GM21447 (cell line): Measurements from ENCODE around the gene DCK.
A peak's percentile ranks its signal among the peaks of the same experiment; 100 is the strongest.
"Not testable (repeated sequence)": the region's sequence is repeated elsewhere in the genome, so short reads cannot be mapped to it uniquely, and the experiment has no call there.

Experiments
- ATAC-seq: cut with Tn5 transposase; IDR thresholded peaks from one replicate; pipeline ENCODE4 v1.9.1; 2021; ENCODE audit not compliant: unreplicated experiment

Gene DCK

DNA sequence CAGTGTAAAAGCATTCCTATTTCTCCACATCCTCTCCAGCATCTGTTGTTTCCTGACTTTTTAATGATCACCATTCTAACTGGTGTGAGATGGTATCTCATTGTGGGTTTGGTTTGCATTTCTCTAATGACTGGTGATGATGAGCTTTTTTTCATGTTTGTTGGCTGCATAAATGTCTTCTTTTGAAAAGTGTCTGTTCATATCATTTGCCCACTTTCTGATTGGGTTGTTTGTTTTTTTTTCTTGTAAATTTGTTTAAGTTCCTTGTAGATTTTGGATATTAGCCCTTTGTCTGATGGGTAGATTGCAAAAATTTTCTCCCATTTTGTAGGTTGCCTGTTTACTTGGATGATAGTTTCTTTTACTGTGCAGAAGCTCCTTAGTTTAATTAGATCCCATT is 6.2 kb downstream of the DCK start:
- ATAC-seq, result not testable (repeated sequence)

DNA sequence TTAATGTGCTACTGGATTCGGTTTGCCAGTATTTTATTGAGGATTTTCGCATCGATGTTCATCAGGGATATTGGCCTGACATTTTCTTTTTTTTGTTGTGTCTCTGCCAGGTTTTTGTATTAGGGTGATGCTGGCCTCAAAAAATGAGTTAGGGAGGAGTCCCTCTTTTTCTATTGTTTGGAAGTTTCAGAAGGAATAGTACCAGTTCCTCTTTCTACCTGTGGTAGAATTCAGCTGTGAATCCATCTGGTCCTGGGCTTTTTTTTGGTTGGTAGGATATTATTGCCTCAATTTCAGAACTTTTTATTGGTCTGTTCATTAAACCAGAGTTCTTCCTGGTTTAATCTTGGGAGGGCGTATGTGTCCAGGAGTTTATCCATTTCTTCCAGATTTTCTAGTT is 7.9 kb downstream of the DCK start:
- ATAC-seq, result not testable (repeated sequence)

DNA sequence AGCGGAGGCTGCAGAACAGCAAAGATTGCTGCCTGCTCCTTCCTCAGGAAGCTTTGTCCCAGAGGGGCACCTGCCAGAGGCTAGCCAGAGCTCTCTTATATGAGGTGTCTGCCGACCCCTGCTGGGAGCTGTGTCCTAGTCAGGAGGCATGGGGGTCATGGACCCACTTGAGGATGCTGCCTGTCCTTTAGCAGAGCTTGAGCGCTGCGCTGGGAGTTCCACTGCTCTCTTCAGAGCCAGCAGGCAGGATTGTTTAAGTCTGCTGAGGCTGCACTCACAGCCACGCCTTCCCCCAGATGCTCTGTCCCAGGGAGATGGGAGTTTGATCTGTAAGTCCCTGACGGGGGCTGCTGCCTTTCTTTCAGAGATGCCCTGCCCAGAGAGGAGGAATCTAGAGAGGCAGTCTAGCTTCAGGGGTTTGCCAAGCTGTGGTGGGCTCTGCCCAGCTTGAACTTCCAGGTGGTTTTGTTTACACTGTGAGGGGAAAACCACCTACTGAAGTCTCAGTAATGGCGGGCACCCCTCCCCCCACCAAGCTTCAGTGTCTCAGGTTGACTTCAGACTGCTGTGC is 10.9 kb downstream of the DCK start:
- peak; percentile 38 for ATAC-seq

DNA sequence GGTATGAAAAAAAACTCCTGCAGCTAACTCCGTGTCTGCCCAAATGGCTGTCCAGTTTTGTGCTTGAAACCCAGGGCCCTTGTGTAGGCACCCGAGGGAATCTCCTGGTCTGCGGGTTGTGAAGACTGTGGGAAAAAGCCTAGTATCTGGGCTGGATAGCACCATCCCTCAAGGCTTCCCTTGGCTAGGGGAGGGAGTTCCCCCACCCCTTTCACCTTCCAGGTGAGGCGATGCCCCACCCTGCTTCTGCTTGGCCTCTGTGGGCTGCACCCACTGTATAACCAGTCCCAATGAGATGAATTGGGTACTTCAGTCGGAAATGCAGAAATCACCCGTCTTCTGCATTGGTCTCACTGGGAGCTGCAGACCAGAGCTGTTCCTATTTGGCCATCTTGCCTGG is 11.6 kb downstream of the DCK start:
- ATAC-seq, result not testable (repeated sequence)

DNA sequence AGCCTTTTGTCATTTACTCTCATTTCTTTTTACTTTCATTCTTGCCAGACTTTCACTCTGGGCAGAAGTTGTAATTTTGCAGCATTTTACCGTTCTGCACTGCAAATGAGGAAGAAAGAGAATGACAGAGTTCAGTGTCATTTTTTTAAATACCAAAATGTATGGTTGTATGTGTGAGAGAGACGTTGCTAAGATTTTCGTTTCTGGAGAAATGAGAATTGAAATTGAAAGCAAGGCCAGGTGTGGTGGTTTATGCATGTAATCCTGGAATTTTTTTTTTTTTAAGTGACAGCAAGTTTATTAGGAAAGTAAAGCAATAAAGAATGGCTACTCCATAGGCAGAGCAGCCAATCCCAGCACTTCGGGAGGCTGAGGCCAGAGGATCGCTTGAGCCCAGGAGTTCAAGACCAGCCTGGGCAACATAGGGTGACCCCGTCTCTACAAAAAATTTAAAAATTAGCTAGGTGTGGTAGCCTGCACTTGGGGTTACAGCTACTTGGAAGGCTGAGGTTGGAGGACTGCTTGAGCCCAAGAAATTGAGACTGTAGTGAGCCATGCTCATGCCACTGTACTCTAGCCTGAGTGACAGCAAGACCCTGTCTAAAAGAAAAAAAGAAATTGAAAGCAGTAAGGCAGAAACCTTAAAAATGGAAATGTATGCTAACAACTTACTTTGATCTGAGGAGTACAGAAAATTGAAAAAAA is 12.9 kb downstream of the DCK start:
- peak; percentile 78 for ATAC-seq

DNA sequence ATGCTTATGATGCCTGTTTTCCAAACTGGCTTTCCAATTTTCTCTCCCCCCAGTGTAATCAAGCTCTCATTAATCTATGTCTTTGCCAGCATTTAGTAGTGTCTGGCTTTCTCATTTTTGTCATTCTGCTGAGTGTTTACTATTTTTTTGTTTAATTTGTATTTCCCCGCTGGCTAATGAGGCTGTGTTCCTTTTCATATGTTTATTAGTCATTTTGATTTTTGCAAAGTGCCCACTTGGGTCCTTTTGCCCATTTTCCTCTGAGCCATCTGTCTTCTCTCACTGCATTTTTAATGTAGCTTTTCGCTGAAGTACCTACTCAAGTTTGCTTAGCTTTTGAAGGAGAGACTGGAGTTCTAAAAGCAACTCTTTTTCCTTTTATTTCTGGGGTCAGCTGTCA is 14.7 kb downstream of the DCK start:
- no peak for ATAC-seq

DNA sequence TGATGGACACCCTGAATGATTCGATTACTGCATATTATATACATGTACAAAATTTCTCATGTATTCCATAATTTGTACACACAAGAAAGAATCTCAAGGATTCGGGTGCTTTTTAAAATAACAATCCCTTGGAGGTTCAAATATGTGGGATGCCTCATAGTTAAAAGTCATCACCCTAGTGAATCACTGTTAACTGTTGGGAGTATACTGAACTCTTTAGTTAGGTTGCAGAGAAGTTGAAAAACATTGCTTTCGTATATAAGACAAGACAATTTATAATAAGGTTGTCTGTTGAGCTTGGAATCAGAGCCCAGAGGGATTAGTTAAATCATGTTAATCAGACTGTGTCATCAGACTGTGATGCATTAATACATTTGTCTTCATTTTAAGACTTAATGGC is 15.6 kb downstream of the DCK start:
- ATAC-seq, result no peak

DNA sequence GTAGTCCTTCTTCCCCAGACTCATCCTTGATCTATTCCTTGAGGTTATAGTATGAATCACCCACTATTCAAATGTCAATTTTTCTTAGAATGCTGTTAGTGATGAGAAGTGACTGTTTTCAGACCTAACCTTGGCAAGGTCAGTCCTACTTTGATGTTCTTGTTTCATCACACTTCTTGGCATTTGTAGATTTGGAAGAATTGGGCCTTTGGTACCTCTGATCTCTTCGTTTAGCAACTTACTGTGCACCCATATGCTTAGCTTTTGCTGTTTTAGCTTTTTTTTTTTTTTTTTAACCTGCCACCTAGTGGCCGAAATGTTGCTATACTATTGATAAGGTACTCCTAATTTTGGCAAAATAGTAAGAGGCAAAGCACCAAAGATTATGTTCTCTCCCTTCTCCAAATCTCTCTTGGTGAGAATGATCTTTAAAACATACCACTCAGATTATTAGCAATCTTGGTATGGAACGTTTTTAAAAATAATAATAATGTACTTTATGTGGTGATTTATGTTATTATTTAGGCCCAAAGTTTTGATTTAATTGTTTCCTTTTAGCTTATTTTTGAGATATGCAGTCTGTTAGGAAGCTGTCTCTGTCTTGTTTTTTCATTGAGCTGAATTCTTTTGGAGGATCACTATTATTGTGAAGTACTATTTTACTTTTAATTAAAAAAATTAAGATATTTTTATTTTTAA is 16.6 kb downstream of the DCK start:
- peak; percentile 42 for ATAC-seq

DNA sequence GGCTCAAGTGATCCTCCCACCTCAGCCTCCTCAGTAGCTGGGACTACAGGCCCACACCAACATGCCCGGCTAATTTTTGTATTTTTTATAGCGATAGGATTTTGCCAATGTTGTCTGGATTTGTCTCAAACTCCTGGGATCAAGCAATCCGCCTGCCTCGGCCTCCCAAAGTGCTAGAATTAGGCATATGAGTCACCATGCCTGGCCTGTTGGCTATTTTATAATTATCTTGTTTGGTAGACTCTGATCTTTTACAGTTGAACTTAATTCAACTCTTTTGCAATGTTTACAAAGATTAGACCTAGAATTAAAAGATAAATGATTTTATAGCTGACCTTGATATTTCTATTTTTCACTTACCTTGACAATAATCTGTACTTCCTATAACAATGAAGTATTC is 18.0 kb downstream of the DCK start:
- ATAC-seq, result no peak

DNA sequence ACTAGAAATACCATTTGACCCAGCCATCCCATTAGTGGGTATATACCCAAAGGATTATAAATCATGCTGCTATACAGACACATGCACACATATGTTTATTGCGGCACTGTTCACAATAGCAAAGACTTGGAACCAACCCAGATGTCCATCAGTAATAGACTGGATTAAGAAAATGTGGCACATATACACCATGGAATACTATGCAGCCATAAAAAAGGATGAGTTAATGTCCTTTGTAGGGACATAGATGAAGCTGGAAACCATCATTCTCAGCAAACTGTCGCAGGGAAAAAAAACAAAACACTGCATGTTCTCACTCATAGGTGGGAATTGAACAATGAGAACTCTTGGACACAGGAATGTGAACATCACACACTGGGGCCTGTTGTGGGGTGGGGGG is 23.9 kb downstream of the DCK start:
- not testable (repeated sequence) for ATAC-seq

DNA sequence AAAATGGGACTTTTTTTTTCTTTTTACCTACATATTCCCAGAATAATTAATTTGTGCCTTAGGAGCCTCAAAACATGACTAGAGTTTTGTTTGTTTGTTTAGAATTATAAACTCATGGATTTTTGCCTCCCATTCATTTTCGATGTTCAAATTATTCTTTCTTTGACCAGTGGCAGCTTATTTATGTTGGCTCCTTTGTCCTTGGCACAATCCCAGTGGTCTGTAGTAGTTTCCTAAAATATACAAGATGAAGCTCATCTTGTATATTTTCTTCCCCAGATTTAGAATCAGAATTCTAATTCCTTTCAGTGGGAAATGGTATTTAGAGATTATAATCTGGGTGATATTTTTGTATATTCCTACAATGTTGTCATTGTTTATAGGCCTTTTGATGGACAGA is 27.2 kb downstream of the DCK start:
- no peak for ATAC-seq

DNA sequence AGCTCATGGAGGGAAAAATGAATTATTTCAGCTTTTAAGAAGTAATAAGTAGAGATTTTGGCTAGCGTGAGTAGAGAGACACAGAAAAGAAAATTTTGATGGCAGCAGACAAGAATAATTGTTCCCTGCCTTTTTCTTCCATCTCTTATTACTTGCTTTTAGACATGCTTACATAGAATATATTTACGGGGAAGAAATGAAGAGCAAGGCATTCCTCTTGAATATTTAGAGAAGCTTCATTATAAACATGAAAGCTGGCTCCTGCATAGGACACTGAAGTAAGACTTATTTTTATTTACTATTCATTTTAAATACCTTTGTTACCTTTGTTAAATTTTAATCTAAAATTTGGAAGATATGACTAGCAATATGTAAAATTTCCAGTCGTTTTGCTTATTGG is 32.2 kb downstream of the DCK start:
- no peak for ATAC-seq

DNA sequence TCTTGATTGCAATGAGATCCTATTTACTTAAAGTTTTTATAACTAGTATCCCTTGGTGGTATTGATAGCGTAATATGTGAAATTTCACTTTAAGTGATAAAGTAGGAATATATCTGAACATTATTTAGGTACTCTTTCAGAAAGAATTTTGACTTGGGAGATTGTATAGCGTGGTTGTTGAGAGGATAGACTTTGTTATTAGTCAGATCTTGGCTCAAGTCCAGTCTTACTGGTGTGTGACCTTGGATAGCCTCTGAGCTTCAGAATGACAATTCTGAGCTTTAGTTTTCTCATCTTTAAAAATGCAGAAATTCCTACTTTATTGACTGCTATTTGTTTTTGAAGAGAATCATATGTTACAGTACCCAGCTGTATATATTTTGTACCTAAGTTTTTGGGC is 32.6 kb downstream of the DCK start:
- no peak for ATAC-seq

DNA sequence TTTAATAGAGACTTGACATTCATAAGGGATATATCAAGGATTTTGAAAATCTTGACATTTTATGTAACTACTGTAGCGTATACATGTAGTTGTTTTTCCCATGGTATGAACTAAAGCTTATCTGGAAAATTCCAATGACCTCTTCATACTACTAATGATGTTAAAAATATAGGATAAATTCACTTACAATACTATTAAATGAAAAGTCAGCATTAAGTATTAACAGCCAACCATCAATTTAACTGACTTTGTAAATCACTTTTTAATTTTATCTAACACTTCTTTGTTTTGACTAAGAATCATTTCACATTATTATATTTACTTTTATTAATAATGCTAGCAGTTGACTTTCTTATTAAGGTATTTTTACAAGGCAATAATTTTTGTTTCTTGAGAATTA is 34.2 kb downstream of the DCK start:
- ATAC-seq, result no peak

DNA sequence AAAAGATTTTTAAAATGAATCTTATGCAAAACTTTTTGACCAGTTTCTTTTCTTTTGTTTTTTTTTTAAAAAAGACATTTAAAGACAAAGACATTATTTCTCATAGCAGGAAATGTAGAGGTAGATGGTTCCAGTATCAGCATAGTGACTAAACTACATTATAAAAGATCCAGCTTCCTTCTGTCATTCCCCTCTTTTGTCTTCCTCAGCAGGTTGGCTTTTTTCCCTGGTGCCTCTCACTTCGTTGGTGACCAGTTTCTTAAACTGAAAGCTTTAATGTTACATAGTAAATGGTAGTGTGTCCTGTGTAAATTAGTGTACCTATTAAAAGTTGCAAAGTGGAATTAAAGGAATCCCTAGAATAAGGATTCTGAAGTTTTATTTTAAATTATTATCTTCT is 36.1 kb downstream of the DCK start:
- no peak for ATAC-seq

DNA sequence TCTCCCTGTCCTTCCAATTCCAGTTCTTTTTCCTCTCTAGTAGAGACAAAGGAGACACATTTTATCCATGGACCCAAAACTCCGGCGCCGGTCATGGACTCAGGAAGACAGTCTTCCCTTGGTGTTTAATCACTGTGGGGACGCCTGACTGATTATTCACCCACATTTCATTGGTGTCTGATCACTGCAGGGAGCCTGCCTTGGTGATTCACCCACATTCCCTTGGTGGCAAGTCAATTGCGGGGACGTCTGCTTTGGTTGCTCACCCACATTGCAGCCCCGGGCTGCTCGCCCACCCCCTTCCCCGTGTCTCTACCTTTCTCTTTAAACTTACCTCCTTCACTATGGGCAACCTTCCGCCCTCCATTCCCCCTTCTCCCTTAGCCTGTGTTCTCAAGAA is 38.7 kb downstream of the DCK start:
- ATAC-seq, result not testable (repeated sequence)

DNA sequence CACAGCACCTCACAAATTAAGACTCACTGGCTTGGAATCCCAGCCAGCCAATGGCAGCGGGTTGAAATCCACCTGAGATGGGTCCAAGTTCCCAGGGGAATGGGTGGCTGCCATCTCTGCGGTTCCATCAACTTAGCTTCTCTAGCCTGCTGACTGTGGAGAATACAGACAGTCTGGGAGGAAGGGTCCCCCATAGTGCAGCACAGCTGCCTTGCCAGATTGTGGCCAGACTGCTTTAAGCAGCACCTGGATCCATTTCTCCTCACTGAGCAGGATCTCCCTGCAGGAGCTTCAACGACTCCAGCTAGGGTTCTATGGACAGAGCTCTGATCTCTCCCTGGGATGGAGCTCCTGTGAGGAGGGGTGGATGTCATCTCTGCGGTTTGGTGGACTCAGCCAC is 51.8 kb downstream of the DCK start:
- no peak for ATAC-seq

DNA sequence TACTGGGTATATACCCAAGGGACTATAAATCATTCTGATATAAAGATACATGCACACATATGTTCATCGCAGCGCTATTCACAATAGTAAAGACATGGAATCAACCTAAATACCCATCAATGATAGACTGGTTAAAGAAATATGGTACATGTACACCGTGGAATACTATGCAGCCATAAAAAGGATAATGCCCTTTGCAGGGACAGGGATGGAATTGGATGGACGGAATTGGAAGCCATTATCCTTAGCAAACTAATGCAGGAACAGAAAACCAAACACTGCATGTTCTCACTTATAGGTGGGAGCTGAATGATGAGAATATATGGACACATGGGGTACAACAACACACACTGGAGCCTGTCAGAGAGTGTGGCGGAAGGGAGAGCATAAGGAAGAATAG is 55.9 kb downstream of the DCK start:
- ATAC-seq, result no peak

DNA sequence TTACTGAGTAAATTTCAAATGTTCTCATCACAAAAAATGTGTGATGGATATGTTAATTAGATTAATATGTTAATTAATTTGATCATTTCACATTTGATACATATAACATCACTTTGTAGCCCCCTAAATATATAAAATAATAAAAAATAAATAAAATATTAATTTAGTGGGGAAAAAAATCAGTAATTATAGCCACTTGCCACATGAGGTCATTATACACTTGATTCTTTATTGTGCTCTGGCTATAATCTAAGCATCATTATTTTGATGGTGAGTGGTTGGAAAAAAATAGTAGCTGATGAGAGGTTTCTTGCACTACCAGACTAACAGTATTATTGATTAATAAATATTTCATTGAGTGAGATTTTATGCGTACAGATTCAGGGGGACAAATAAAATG is 57.4 kb downstream of the DCK start:
- no peak for ATAC-seq

DNA sequence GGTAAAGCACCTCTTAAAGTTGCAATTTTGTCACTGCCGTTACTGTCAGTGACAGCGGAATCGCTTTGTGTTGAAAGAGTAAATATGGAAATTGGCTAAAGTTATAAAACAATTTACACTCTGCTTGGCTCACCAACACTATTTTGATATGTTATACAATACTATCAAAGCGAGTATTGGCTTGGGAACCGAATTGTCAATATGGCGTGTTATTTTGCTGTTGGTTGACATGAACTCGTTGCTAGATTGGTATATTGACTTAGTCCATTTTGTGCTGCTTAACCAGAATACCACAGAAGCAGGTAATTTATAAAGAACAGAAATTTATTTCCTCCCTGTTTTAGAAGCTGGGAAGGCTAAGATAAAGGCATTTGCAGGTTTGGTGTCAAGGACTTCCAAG is 58.6 kb downstream of the DCK start:
- no peak for ATAC-seq

DNA sequence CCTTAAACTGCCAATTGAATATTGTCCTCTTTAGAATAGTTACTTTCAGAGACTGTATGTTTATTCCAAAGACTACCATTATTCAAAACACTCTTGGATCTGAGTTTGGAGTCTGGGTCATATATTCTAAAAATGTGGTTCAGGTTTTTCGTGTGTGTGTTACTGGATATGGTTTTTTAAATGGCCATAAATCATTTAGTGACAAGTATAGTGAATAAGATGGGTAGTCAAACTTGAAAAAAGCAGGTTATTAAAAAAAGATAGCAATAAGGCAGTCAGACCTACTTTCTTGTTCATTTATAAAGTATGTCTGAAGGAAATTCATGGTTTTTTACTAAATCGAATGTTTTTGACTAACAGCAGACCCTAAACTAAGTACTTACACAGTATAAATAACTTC is 59.3 kb downstream of the DCK start:
- ATAC-seq, result no peak

DNA sequence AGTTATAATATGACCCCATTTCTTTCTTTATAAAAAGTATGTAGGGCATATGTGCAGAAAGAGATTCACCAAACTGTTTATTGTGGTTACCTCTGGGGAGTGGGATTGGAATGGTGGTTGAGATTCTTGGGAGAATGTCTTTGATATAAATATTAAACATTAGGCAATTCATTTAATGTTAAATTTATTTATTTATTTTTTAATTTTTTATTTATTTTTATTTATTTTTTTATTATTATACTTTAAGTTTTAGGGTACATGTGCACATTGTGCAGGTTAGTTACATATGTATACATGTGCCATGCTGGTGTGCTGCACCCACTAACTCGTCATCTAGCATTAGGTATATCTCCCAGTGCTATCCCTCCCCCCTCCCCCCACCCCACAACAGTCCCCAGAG is 60.2 kb downstream of the DCK start:
- ATAC-seq, result not testable (repeated sequence)

DNA sequence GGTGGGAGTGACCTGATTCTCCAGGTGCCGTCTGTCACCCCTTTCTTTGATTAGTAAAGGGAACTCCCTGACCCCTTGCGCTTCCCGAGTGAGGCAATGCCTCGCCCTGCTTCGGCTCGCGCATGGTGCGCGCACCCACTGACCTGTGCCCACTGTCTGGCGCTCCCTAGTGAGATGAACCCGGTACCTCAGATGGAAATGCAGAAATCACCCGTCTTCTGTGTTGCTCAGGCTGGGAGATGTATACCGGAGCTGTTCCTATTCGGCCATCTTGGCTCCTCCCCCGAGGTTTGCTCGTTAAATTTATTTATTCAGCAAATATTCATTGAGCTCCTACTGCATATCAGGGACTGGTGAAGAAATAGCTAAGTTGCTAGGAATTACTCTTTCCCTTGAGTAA is 66.1 kb downstream of the DCK start:
- ATAC-seq, result not testable (repeated sequence)
